KMS-11 (cell line): ENCODE results near the gene ACTN4.

Experiments
- H2AFZ ChIP-seq: fragments of 200-600 bp; sonication (generic); 2 replicates; pipeline ENCODE4 v1.6.1; 2016; ENCODE audit warnings: antibody characterized with exemption, mixed run types, low read depth
- H3K27ac ChIP-seq: fragments of 200-600 bp; sonication (generic); 2 replicates; pipeline ENCODE4 v1.6.1; 2016; ENCODE audit warnings: mild to moderate bottlenecking, mixed run types
- H3K27me3 ChIP-seq: fragments of 200-600 bp; sonication (generic); 2 replicates; pipeline ENCODE4 v1.6.1; 2017; ENCODE audit warnings: mild to moderate bottlenecking, low read depth, mixed run types, moderate library complexity; ENCODE audit not compliant: insufficient read depth
- H3K36me3 ChIP-seq: fragments of 200-600 bp; sonication (generic); 2 replicates; pipeline ENCODE4 v1.6.1; 2017; ENCODE audit warnings: mild to moderate bottlenecking, mixed run types; ENCODE audit not compliant: insufficient read depth
- H3K4me1 ChIP-seq: fragments of 200-600 bp; sonication (generic); 2 replicates; pipeline ENCODE4 v1.6.1; 2016; ENCODE audit warnings: mild to moderate bottlenecking, low read depth, mixed run types; ENCODE audit not compliant: poor library complexity, severe bottlenecking
- H3K4me2 ChIP-seq: fragments of 200-600 bp; sonication (generic); 2 replicates; pipeline ENCODE4 v1.7.0; 2016; ENCODE audit warnings: mild to moderate bottlenecking, mixed run types
- H3K4me3 ChIP-seq: fragments of 200-600 bp; sonication (generic); IDR thresholded peaks from 2 replicates; pipeline ENCODE4 v1.6.1; 2017; ENCODE audit warnings: low read depth, low read length, mixed read lengths; ENCODE audit not compliant: insufficient read depth
- H3K79me2 ChIP-seq: fragments of 200-600 bp; sonication (generic); 2 replicates; pipeline ENCODE4 v1.6.1; 2016; ENCODE audit warnings: low read depth, mixed run types; ENCODE audit not compliant: insufficient read depth
- H3K9ac ChIP-seq: fragments of 200-600 bp; sonication (generic); 2 replicates; pipeline ENCODE4 v1.6.1; 2016; ENCODE audit warnings: mild to moderate bottlenecking, mixed run types
- H4K20me1 ChIP-seq: fragments of 200-600 bp; sonication (generic); 2 replicates; pipeline ENCODE4 v1.6.1; 2016; ENCODE audit warnings: mild to moderate bottlenecking, mixed run types; ENCODE audit not compliant: insufficient read depth
- CTCF ChIP-seq: fragments of 200-600 bp; sonication (generic); conservative IDR thresholded peaks from 2 replicates; pipeline ENCODE4 v1.6.1; 2017; ENCODE audit warnings: low read depth, mild to moderate bottlenecking, antibody characterized with exemption, low read length, moderate library complexity, mixed read lengths

ACTN4 gene

GRCh38 chr19:38700350-38700901, 53.0 kb downstream of the ACTN4 start:
- no peaks in the 10 kb centered on the region for H3K4me1 ChIP-seq
- H4K20me1 ChIP-seq = no peaks in the 10 kb centered on the region
- no peak for TF ChIP-seq CTCF
- no peak overlapping the region for H3K27ac ChIP-seq
- H3K27me3 ChIP-seq = no peaks in the 10 kb centered on the region
- no peak overlapping the region for H3K4me3 ChIP-seq
- H2AFZ ChIP-seq = no peak overlapping the region
- H3K4me2 ChIP-seq = no peak overlapping the region
- H3K9ac ChIP-seq = no peak overlapping the region
- no peaks in the 10 kb centered on the region; the same call in 1 of the 2 replicates for H3K79me2 ChIP-seq
- H3K36me3 ChIP-seq = no peaks in the 10 kb centered on the region; the same call in 1 of the 2 replicates

- H3K4me3 ChIP-seq = no peak overlapping the region
- no peaks in the 10 kb centered on the region; the same call in 1 of the 2 replicates for H3K79me2 ChIP-seq
- no peak overlapping the region for H3K27ac ChIP-seq
- H2AFZ ChIP-seq = no peak overlapping the region
- no peaks in the 10 kb centered on the region; the same call in 1 of the 2 replicates for H3K36me3 ChIP-seq
- no peaks in the 10 kb centered on the region for H3K27me3 ChIP-seq
- H3K4me2 ChIP-seq = no peak overlapping the region
- TF ChIP-seq CTCF = no peak
- H3K9ac ChIP-seq = no peak overlapping the region
- H3K4me1 ChIP-seq = no peaks in the 10 kb centered on the region
- H4K20me1 ChIP-seq = no peaks in the 10 kb centered on the region
These were observed 53.5 kb downstream of the ACTN4 start for GRCh38 chr19:38700902-38701454.

- Histone ChIP-seq H3K4me1 (no peaks in the 10 kb centered on the region), H3K79me2 (no peaks in the 10 kb centered on the region), H3K27me3 (no peaks in the 10 kb centered on the region), H3K36me3 (no peaks in the 10 kb centered on the region; the same call in 1 of the 2 replicates), H3K9ac (no peak overlapping the region), H4K20me1 (no peaks in the 10 kb centered on the region), H3K4me2 (no peak overlapping the region), H3K4me3 (no peak overlapping the region), H2AFZ (no peak overlapping the region), H3K27ac (no peak overlapping the region)
- TF ChIP-seq CTCF = no peak
These were observed 54.1 kb downstream of the ACTN4 start for GRCh38 chr19:38701455-38702063.

GRCh38 chr19:38702278-38702677, 54.8 kb downstream of the ACTN4 start:
- no peak overlapping the region for H2AFZ ChIP-seq
- TF ChIP-seq CTCF = no peak
- H3K4me3 ChIP-seq = no peak overlapping the region
- no peak overlapping the region for H3K27ac ChIP-seq
- H4K20me1 ChIP-seq = no peaks in the 10 kb centered on the region
- H3K36me3 ChIP-seq = no peaks in the 10 kb centered on the region; the same call in 1 of the 2 replicates
- no peaks in the 10 kb centered on the region for H3K4me1 ChIP-seq
- H3K79me2 ChIP-seq = no peaks in the 10 kb centered on the region
- no peak overlapping the region for H3K4me2 ChIP-seq
- no peak overlapping the region for H3K9ac ChIP-seq
- no peaks in the 10 kb centered on the region for H3K27me3 ChIP-seq
